B cell (primary cell): ENCODE results near the gene CLDN6. TPM values are rescaled to one million over a fixed set of nuclear protein-coding genes. Genes with fewer than 3 reads are reported as not detected.

Experiments used
- ATAC-seq: fragments of 200-7000 bp; cut with Tn5 transposase; one replicate; pipeline ENCODE4 v1.10.0; 2021; ENCODE audit warnings: low read depth, mild to moderate bottlenecking, moderate number of reproducible peaks, moderate library complexity
- CTCF ChIA-PET: fragments of 350-600 bp; sonication (Branson Sonifier 250); formaldehyde crosslinking; loops from one replicate; lab custom pipeline; 2021; ENCODE audit warnings: antibody characterized with exemption, inconsistent platforms; lab: Charles Lee
- POLR2A ChIA-PET: fragments of 350-600 bp; sonication (Branson Sonifier 250); formaldehyde crosslinking; loops from one replicate; lab custom pipeline; 2021; ENCODE audit warnings: antibody characterized with exemption; lab: Charles Lee
- DNase-seq: peaks from one replicate; pipeline ENCODE4 v3.0.0; 2013
- H2AFZ ChIP-seq: 2 replicates; pipeline ENCODE4 v1.6.1; 2012; ENCODE audit warnings: mild to moderate bottlenecking, low read depth, low read length; ENCODE audit not compliant: insufficient read depth, poor library complexity, severe bottlenecking
- H3K27ac ChIP-seq, 2 donors: 1 replicate in 1 of 2; 2 replicates in 1 of 2; pipeline ENCODE4 v1.5.1; 2012 to 2013; ENCODE audit warnings: low read length in 2 of 2, mild to moderate bottlenecking in 2 of 2, moderate library complexity in 1 of 2
- H3K27me3 ChIP-seq, 4 experiments: fragments of 200-600 bp in 1 of 4; sonication (generic) in 1 of 4; replicated peaks in 1 of 4; 1 replicate in 2 of 4; 2 replicates in 2 of 4; pipeline versions ENCODE4 v1.6.1 to v1.7.0; 2013 to 2016; ENCODE audit warnings: low read length in 3 of 4, mild to moderate bottlenecking in 2 of 4, mixed read lengths in 1 of 4, moderate library complexity in 1 of 4; ENCODE audit not compliant: insufficient read depth in 4 of 4, control insufficient read depth in 3 of 4; ENCODE audit errors: control extremely low read depth in 1 of 4
- H3K36me3 ChIP-seq, 2 experiments: replicated peaks in 1 of 2; 1 replicate in 1 of 2; 2 replicates in 1 of 2; pipeline versions ENCODE4 v1.6.1 to v1.7.1; 2013; ENCODE audit warnings: low read length in 1 of 2; ENCODE audit not compliant: insufficient read depth in 2 of 2, control insufficient read depth in 1 of 2; ENCODE audit errors: control extremely low read depth in 1 of 2, extremely low read depth in 1 of 2
- H3K4me1 ChIP-seq, 2 donors: fragments of 200-600 bp in 1 of 2; sonication (generic) in 1 of 2; 1 replicate in 1 of 2; 2 replicates in 1 of 2; pipeline versions ENCODE4 v1.5.1 to v1.6.1; 2013 to 2017; ENCODE audit warnings: low read length in 2 of 2; ENCODE audit not compliant: control insufficient read depth in 2 of 2, insufficient read depth in 2 of 2
- H3K4me2 ChIP-seq: replicated peaks from 2 replicates; pipeline ENCODE3; 2012; ENCODE audit warnings: mild to moderate bottlenecking, low read depth, low read length; ENCODE audit not compliant: poor library complexity, severe bottlenecking
- H3K4me3 ChIP-seq, 5 experiments: fragments of 200-600 bp in 1 of 5; sonication (generic) in 1 of 5; 1 replicate in 3 of 5; 2 replicates in 2 of 5; pipeline versions ENCODE4 v1.5.1 to v1.7.0; 2011 to 2016; ENCODE audit warnings: low read length in 4 of 5, mild to moderate bottlenecking in 4 of 5, low read depth in 2 of 5, control low read depth in 1 of 5, moderate library complexity in 1 of 5; ENCODE audit not compliant: insufficient read depth in 1 of 5; ENCODE audit errors: control extremely low read depth in 1 of 5, extremely low read depth in 1 of 5
- H3K79me2 ChIP-seq: fragments of 200-600 bp; sonication (generic); one replicate; pipeline ENCODE4 v1.6.0; 2016; ENCODE audit warnings: low read length; ENCODE audit not compliant: control insufficient read depth, insufficient read depth
- H3K9ac ChIP-seq: fragments of 200-600 bp; sonication (generic); 2 replicates; pipeline ENCODE4 v1.6.1; 2017; ENCODE audit warnings: mild to moderate bottlenecking, low read length, moderate library complexity
- H3K9me3 ChIP-seq, 3 donors: one replicate each; pipeline versions ENCODE4 v1.6.1 to v1.7.1; 2013; ENCODE audit warnings: low read length in 2 of 3; ENCODE audit not compliant: control insufficient read depth in 2 of 3, insufficient read depth in 1 of 3; ENCODE audit errors: control extremely low read depth in 1 of 3
- H4K20me1 ChIP-seq: 2 replicates; pipeline ENCODE4 v1.6.0; 2012; ENCODE audit warnings: mild to moderate bottlenecking, low read length; ENCODE audit not compliant: insufficient read depth, control insufficient read depth, poor library complexity, severe bottlenecking
- H3K27ac Mint-ChIP-seq: one replicate; pipeline ENCODE4 v1.8.0; 2021; ENCODE audit warnings: mixed read lengths
- H3K27me3 Mint-ChIP-seq: one replicate; pipeline ENCODE4 v1.8.0; 2021; ENCODE audit warnings: mixed read lengths
- H3K4me1 Mint-ChIP-seq: one replicate; pipeline ENCODE4 v1.8.0; 2021; ENCODE audit warnings: mixed read lengths
- H3K4me3 Mint-ChIP-seq: one replicate; pipeline ENCODE4 v1.8.0; 2021; ENCODE audit warnings: mixed read lengths
- H3K9me3 Mint-ChIP-seq: one replicate; pipeline ENCODE4 v1.8.0; 2022; ENCODE audit warnings: mixed read lengths; ENCODE audit not compliant: insufficient read depth
- CTCF ChIP-seq: fragments of 200-600 bp; IDR thresholded peaks from one replicate; pipeline ENCODE4 v1.8.0; 2022; ENCODE audit warnings: antibody characterized with exemption, mild to moderate bottlenecking
- EZH2 ChIP-seq: IDR thresholded peaks from 2 replicates; pipeline ENCODE4 v1.6.1; 2012; ENCODE audit warnings: borderline replicate concordance, low read depth, mild to moderate bottlenecking, moderate library complexity, low read length; ENCODE audit not compliant: insufficient read depth, poor library complexity, severe bottlenecking
- WGBS: methylation state at CpG from one replicate; pipeline ENCODE4 v1.1.5; 2013; ENCODE audit warnings: missing lambda C conversion rate; ENCODE audit not compliant: insufficient coverage; 5-methylcytosine and 5-hydroxymethylcytosine counted together
- intact Hi-C: fragments of 100-400 bp; cut with micrococcal nuclease; formaldehyde crosslinking; loops from one replicate; pipeline ENCODE4 v1.10.0; 2022
- polyA plus RNA-seq: library from polyadenylated mRNA; depleted of rRNA; stranded (reverse); fragments of >200 nt; gene quantifications from 2 replicates; pipeline ENCODE4 v1.2.3, GENCODE V29; 2012
- total RNA-seq, 2 donors: library from RNA; stranded (reverse); fragments of 120-200 nt in 1 of 2; gene quantifications; 1 replicate in 1 of 2; 2 replicates in 1 of 2; pipeline versions ENCODE4 v1.2.3 to v1.2.4, GENCODE V29; 2013 to 2022

Gene CLDN6
- total and polyA plus RNA-seq, 2 donors (not counting 1 experiment from before 2014, with no cell fraction given) = not detected

GRCh38 chr16:2973605-2974318 lies 44.2 kb downstream of the CLDN6 start:
- Mint-ChIP-seq H3K9me3 (no peaks in the 10 kb centered on the region), H3K27ac (no peak overlapping the region), H3K4me1 (peaks cover 4% of the 10 kb centered on the region), H3K27me3 (peaks cover 4% of the 10 kb centered on the region), H3K4me3 (no peak overlapping the region)
- ChIA-PET CTCF (no interaction called here), POLR2A (interaction anchor here (0.6 kb wide), 1 partner anchor 85 kb away, joined by 9 read pairs; no protein-coding TSS in a partner anchor)
- intact Hi-C loops = no loop called here
- Histone ChIP-seq H2AFZ (no peak overlapping the region), H3K4me2 (no peak overlapping the region), H3K9ac (no peak overlapping the region), H3K9me3 (peaks cover 0 to 1% (median 0%) of the 10 kb centered on the region in 3 donors), H3K27me3 (peaks cover 0 to 10% (median 2%) of the 10 kb centered on the region in 4 experiments), H3K36me3 (no peaks in the 10 kb centered on the region), H4K20me1 (no peaks in the 10 kb centered on the region), H3K4me3 (no peak overlapping the region), H3K4me1 (peaks cover 10 to 12% of the 10 kb centered on the region in 2 donors), H3K27ac (no peak overlapping the region), H3K79me2 (no peaks in the 10 kb centered on the region)
- 64% methylated on average over 14 of the region's 17 CpGs for WGBS
- TF ChIP-seq CTCF (no peak), EZH2 (no peak)
- DNase-seq (no peak), ATAC-seq (no peak)

- Mint-ChIP-seq H3K27me3 (peaks cover 9% of the 10 kb centered on the region), H3K27ac (no peak overlapping the region), H3K4me3 (no peak overlapping the region), H3K4me1 (peaks cover 10% of the 10 kb centered on the region), H3K9me3 (no peaks in the 10 kb centered on the region)
- Histone ChIP-seq H2AFZ (no peak overlapping the region), H3K27ac (no peak overlapping the region), H3K4me3 (no peak overlapping the region), H3K9ac (no peak overlapping the region), H3K36me3 (no peaks in the 10 kb centered on the region), H3K9me3 (peaks cover 0 to 8% (median 0%) of the 10 kb centered on the region in 3 donors), H3K4me1 (peaks cover 16 to 19% of the 10 kb centered on the region in 2 donors), H3K4me2 (no peak overlapping the region), H4K20me1 (peaks cover 3% of the 10 kb centered on the region), H3K27me3 (peaks cover 0 to 17% (median 4%) of the 10 kb centered on the region in 4 experiments), H3K79me2 (no peaks in the 10 kb centered on the region)
- WGBS = 90% methylated on average over 5 of the region's 5 CpGs
- POLR2A ChIA-PET = no interaction called here
- ATAC-seq = no peak
- DNase-seq = no peak
- TF ChIP-seq EZH2 (no peak), CTCF (no peak)
- CTCF ChIA-PET = no interaction called here
- intact Hi-C loops = no loop called here
Observed at GRCh38 chr16:2973093-2973492, 44.9 kb downstream of the CLDN6 start.
